ENCODE data around the gene GMPPB.

- TF ChIP-seq EZH2phosphoT487 (IDR thresholded peaks at IDR 0.05; ENCODE audit: low read depth) (no peak), CTCF (IDR thresholded peaks at IDR 0.05; ENCODE audit: low read depth, low read length) (no peak)
Observed at GRCh38 chr3:49673715-49674496, 49.8 kb downstream of the GMPPB start, which contains the start of gene APEH.

Measured in OCI-LY3 (cell line).